Spinal cord (tissue), 10 donors: ENCODE results near the gene ART1. TPM values are rescaled to one million over a fixed set of nuclear protein-coding genes. Genes with fewer than 3 reads are reported as not detected.
"Not testable (repeated sequence)": the region's sequence is repeated elsewhere in the genome, so short reads cannot be mapped to it uniquely, and the experiment has no call there.

ENCODE experiments used
- DNase-seq, 6 donors: peaks; one replicate each; pipeline versions ENCODE4 v3.0.0 to v3.0.0-alpha.2; 2013 to 2015; ENCODE audit warnings: low spot score in 6 of 6, low read depth in 4 of 6
- H3K27ac ChIP-seq: one replicate; pipeline ENCODE4 v1.5.1; 2013; ENCODE audit warnings: low read depth, low read length, control low read depth
- H3K27me3 ChIP-seq: one replicate; pipeline ENCODE4 v1.6.1; 2013; ENCODE audit warnings: low read length; ENCODE audit not compliant: control insufficient read depth, insufficient read depth
- H3K36me3 ChIP-seq: one replicate; pipeline ENCODE4 v1.6.1; 2013; ENCODE audit warnings: low read length; ENCODE audit not compliant: control insufficient read depth, insufficient read depth
- H3K4me1 ChIP-seq: one replicate; pipeline ENCODE4 v1.6.1; 2013; ENCODE audit warnings: low read length; ENCODE audit not compliant: control insufficient read depth, insufficient read depth
- H3K4me3 ChIP-seq: one replicate; pipeline ENCODE4 v1.5.1; 2013; ENCODE audit warnings: low read depth, low read length, control low read depth
- H3K9me3 ChIP-seq: one replicate; pipeline ENCODE4 v1.6.1; 2013; ENCODE audit warnings: low read length; ENCODE audit not compliant: control insufficient read depth, insufficient read depth
- WGBS: methylation state at CpG from one replicate; pipeline ENCODE4 v1.1.5; 2013; ENCODE audit warnings: missing lambda C conversion rate; ENCODE audit not compliant: insufficient coverage; 5-methylcytosine and 5-hydroxymethylcytosine counted together
- polyA plus RNA-seq, 2 donors: library from polyadenylated mRNA; unstranded; fragments of 120-200 nt; gene quantifications; one replicate each; pipeline ENCODE4 v1.2.1, GENCODE V29; 2013; ENCODE audit not compliant: insufficient read length in 2 of 2
- total RNA-seq, 2 donors: library from RNA; depleted of rRNA in 1 of 2; stranded (reverse); fragments of 120-200 nt in 1 of 2; fragments of >200 nt in 1 of 2; gene quantifications; one replicate each; pipeline versions ENCODE4 v1.2.3 to v1.2.4, GENCODE V29; 2013 to 2014
- donor health status: healthy.

ART1 gene
- total and polyA plus RNA-seq, 4 donors = not detected

DNA sequence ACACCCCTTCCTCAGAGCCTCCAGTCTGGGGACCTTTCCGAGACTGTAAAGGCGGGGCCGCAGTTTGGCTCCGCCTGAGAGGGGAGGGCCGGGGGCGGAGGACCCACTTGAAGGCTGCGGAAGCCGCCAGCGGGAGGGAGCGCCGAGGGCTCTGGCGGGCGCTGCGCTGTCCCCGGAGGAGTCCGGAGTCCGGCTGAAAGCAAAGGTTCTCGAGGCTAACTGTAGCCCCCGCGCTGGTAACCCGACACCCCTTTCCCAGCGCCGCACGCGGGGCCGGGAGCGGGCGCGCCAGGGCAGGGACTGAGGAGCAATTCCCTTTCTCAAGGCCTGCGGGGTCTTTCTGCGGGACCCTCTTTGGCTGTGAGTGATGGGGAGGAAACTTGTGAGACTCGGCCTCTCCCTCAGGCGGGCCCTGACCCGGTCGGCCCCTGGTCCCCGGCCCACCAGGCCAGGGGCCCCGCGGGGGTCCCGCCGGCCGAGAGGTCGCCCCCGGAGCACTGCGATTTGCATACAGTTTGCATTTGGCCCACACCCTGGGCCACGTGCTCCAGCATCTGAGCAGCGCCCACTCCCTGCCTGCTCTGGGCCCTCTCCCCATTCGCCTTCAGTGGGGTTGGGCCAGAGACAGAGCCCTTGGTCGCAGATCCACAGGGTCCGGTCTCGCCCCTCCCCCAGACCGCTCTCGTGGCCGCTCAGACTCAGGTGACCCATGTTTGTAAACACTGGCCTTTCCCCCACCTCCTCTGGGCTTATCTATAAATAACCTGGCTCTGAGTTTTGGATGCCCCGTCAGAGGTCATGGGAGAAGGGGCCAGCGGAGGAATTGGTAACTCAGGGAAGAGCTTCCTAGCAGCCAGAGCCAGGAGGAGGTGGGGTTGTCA lies 2.6 kb upstream of the ART1 start:
- H3K27ac ChIP-seq = no peak overlapping the region
- H3K4me3 ChIP-seq = peak overlapping the region; percentile 54

DNA sequence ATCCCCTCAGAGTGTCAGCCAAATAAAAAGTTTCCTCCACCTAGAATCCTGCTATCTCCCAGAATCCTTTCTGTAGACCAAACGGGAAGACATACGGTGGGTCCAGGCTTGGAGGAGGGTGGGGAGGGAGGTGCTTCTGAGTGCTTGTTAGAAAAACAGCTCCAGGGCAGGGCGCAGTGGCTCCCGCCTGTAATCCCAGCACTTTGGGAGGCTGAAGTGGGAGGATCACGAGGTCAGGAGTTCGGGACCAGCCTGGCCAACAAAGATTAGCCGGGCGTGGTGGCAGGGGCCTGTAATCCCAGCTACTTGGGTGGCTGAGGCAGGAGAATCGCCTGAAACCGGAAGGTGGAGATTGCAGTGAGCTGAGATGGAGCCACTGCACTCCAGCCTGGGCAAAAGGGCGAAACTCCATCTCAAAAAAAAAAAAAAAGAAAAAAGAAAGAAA lies 1.8 kb upstream of the ART1 start:
- not testable (repeated sequence) for H3K4me3 ChIP-seq, DNase-seq, H3K9me3 ChIP-seq, H3K27me3 ChIP-seq, H3K36me3 ChIP-seq, H3K27ac ChIP-seq
- peaks cover 20% of the 10 kb centered on the region for H3K4me1 ChIP-seq
- WGBS = 53% methylated on average over 8 of the region's 11 CpGs

More for the DNA sequence above, 2.6 kb upstream of the ART1 start:
- H3K27me3 ChIP-seq = peaks cover 4% of the 10 kb centered on the region
- H3K36me3 ChIP-seq = no peaks in the 10 kb centered on the region
- WGBS = 0% methylated on average over 50 of the region's 55 CpGs
- peak; percentile 43 to 95 (median 62) for DNase-seq
- peaks cover 20% of the 10 kb centered on the region for H3K4me1 ChIP-seq
- H3K9me3 ChIP-seq = no peaks in the 10 kb centered on the region

DNA sequence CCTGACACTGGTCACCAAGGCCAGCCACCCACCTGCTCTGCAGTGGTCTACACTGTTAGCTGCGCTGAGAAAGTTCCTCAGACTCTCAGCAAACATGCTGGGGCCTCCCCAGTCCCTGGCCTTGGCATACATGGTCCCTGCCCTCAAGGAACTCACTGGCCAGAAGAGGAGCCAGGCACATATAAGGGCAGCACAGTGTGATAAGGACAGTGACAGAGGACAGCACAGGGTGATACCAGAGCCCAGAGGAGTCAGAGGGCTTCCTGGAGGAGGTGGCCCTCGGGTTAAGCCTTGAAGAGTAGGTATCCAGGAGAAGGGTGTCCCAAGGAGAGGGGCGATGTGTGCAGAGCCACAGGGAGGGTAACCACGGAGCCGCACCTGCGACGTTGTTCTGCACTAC lies 624 bp downstream of the ART1 start:
- WGBS = 92% methylated on average over 5 of the region's 7 CpGs
- Histone ChIP-seq H3K4me1 (peaks cover 20% of the 10 kb centered on the region), H3K4me3 (no peak overlapping the region), H3K9me3 (no peaks in the 10 kb centered on the region), H3K27ac (no peak overlapping the region), H3K36me3 (no peaks in the 10 kb centered on the region), H3K27me3 (peaks cover 6% of the 10 kb centered on the region)
- DNase-seq = no peak

GRCh38 chr11:3648843-3649242 lies 3.9 kb downstream of the ART1 start:
- not testable (repeated sequence) for H3K4me1 ChIP-seq, DNase-seq, H3K36me3 ChIP-seq, H3K9me3 ChIP-seq, H3K4me3 ChIP-seq, H3K27ac ChIP-seq, H3K27me3 ChIP-seq
- WGBS = 91% methylated on average over 12 of the region's 13 CpGs

DNA sequence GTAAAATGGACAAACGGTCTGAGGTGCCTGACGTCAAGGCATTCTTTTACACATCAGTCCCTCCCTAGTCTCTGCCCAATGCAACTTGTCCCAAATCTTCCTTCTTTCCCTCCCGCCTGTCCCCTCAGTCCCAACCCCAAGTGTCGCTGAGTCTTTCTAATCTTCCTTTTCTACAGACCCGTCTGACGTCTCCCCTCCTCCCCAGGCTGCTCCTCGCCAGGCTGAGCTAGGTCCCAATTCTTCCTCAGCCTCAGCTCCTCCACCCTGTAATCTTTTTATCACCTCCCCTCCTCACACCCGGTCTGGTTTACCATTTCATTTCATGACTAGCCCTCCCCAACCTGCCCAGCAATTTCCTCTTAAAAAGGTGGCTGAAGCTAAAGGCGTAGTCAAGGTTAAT lies 4.4 kb downstream of the ART1 start:
- H3K4me1 ChIP-seq, H3K9me3 ChIP-seq, H3K4me3 ChIP-seq, H3K27ac ChIP-seq, H3K27me3 ChIP-seq, H3K36me3 ChIP-seq, DNase-seq: not testable (repeated sequence)
- WGBS = 41% methylated on average over 9 of the region's 9 CpGs

DNA sequence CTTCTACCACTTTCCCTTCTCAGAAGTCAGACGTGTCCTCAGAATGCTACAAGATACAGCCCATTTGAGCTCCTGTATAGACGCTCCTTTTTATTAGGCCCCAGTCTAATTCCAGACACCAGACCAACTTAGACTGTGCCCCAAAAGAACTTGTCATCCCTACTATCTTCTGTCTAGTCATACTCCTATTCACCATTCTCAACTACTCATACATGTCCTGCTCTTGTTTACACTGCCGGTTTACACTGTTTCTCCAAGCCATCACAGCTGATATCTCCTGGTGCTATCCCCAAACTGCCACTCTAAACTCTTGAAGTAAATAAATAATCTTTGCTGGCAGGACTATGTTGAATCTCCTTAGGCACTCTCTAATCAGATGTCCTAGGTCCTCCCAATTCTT lies 7.6 kb downstream of the ART1 start:
- H3K9me3 ChIP-seq, H3K36me3 ChIP-seq, DNase-seq, H3K4me3 ChIP-seq, H3K4me1 ChIP-seq, H3K27ac ChIP-seq, H3K27me3 ChIP-seq: not testable (repeated sequence)
- 86% methylated on average over 1 of the region's 3 CpGs for WGBS

DNA sequence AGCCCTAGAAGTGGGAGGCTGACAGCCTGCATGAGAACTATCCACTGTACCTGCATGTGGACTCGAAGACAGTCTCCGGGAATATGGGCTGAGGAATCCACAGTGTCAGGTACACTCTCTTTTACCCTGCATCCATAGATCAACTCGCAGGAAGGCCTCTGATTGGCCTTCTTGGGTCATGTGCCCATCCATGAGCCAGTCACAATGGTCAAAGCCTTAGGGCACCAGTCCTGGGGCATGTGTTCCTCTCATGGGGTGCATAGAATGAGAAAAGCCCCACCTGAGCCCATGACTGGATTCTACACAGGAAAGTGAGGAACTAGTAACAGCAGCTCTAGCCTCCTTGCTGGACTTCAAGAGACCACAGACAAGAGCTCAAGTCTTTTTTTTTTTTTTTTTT lies 10.6 kb downstream of the ART1 start:
- H3K36me3 ChIP-seq = no peaks in the 10 kb centered on the region
- H3K4me3 ChIP-seq = no peak overlapping the region
- WGBS = 91% methylated on average over 3 of the region's 3 CpGs
- H3K9me3 ChIP-seq = no peaks in the 10 kb centered on the region
- no peaks in the 10 kb centered on the region for H3K27me3 ChIP-seq
- H3K27ac ChIP-seq = no peak overlapping the region
- H3K4me1 ChIP-seq = no peaks in the 10 kb centered on the region
- no peak for DNase-seq

DNA sequence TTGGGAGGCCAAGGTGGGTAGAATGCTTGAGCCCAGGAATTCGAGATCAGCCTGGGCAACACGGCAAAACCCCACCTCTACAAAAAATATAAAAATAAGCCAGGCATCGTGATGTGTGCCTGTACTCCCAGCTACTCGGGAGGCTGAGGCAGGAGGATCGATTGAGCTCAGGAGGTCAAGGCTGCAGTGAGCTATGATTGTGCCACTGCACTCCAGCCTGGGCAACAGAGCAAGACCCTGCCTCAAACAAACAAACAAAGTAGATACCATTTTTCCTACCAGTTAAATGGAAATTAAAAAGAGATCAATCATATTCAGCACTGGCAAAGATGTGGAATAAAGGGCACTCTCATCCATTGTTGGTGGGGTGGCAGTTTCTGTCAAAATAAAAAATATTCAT lies 12.4 kb downstream of the ART1 start:
- 85% methylated on average over 5 of the region's 5 CpGs for WGBS
- not testable (repeated sequence) for H3K27ac ChIP-seq, H3K27me3 ChIP-seq, H3K4me1 ChIP-seq, H3K9me3 ChIP-seq, DNase-seq, H3K4me3 ChIP-seq, H3K36me3 ChIP-seq

DNA sequence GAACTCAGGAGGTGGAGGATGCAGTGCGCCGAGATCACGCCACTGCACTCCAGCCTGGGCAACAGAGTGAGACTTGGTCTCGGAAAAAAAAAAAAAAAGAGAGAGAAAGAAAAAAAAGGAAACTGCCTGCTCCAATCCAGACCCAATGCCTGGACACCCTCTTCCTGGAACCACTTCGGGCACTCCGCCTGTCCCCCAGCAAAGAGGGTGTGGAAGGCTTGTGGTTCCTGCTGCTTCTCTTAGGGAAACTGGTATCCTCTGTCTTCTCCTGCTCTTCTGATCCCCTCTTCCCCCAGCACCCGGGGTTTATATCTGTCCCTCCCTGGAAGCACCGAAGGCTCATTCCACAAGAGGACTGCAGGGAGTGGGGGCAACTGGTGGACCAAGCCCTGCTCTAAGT lies 13.3 kb downstream of the ART1 start:
- H3K36me3 ChIP-seq = no peaks in the 10 kb centered on the region

More for the DNA sequence above, 13.3 kb downstream of the ART1 start:
- Histone ChIP-seq H3K27me3 (no peaks in the 10 kb centered on the region), H3K27ac (no peak overlapping the region), H3K4me1 (no peaks in the 10 kb centered on the region), H3K9me3 (no peaks in the 10 kb centered on the region), H3K4me3 (no peak overlapping the region)
- no peak for DNase-seq
- WGBS = 93% methylated on average over 7 of the region's 8 CpGs
